NCI-H2107 (cell line): ENCODE measurements around the gene KPTN.

ENCODE experiments used
- DNase-seq: peaks from one replicate; lab custom pipeline; 2025; lab: John Stamatoyannopoulos, UW

Gene KPTN

GRCh38 chr19:47483800-47484690, at the start of gene KPTN:
Gene KPTN, minus strand, starts transcription at chr19:47484219. Its CDS starts 59 bp downstream, at chr19:47484160.
- DNase-seq: peak; percentile 81

GRCh38 chr19:47531640-47532387, 47.8 kb upstream of the KPTN start:
- DNase-seq: no peak

- no peak for DNase-seq
Observed at GRCh38 chr19:47529018-47529742, 45.2 kb upstream of the KPTN start.

GRCh38 chr19:47526798-47527197, 42.8 kb upstream of the KPTN start:
- no peak for DNase-seq

- DNase-seq: no peak
Observed at GRCh38 chr19:47523473-47523872, 39.5 kb upstream of the KPTN start.

- no peak for DNase-seq
Observed at GRCh38 chr19:47521473-47522180, 37.6 kb upstream of the KPTN start.

- no peak for DNase-seq
Observed at GRCh38 chr19:47520839-47521238, 36.8 kb upstream of the KPTN start.

- no peak for DNase-seq
Observed at GRCh38 chr19:47520343-47520806, 36.4 kb upstream of the KPTN start.

- no peak for DNase-seq
Observed at GRCh38 chr19:47518854-47519253, 34.8 kb upstream of the KPTN start.

- DNase-seq: no peak
Observed at GRCh38 chr19:47518139-47518538, 34.1 kb upstream of the KPTN start.

GRCh38 chr19:47514869-47515588, 31.0 kb upstream of the KPTN start, which contains the start of gene NAPA:
Gene NAPA, minus strand, starts transcription at chr19:47515063. Its CDS starts 123 bp downstream, at chr19:47514940.
- DNase-seq: peak; percentile 100

GRCh38 chr19:47514151-47514868, 30.3 kb upstream of the KPTN start:
- no peak for DNase-seq

GRCh38 chr19:47512948-47513319, 28.9 kb upstream of the KPTN start:
- DNase-seq: no peak

- DNase-seq: no peak
Observed at GRCh38 chr19:47512183-47512947, 28.3 kb upstream of the KPTN start.

GRCh38 chr19:47511681-47512080, 27.7 kb upstream of the KPTN start:
- no peak for DNase-seq

GRCh38 chr19:47511128-47511517, 27.1 kb upstream of the KPTN start:
- no peak for DNase-seq

GRCh38 chr19:47510516-47511127, 26.6 kb upstream of the KPTN start:
- no peak for DNase-seq

GRCh38 chr19:47509973-47510372, 26.0 kb upstream of the KPTN start:
- DNase-seq: no peak
